Stimulated activated CD8-positive, alpha-beta memory T cell treated with anti-CD3 and anti-CD28 coated beads, Interleukin-2, amount 100 ng/mL, for 1 hour (primary cell): ENCODE data around the gene PLD5.
"Not testable (repeated sequence)": the region's sequence is repeated elsewhere in the genome, so short reads cannot be mapped to it uniquely, and the experiment has no call there.

Source experiments
- DNase-seq, 2 donors: peaks; one replicate each; pipeline ENCODE4 v3.0.0-alpha.2; 2020; ENCODE audit warnings: low read depth in 2 of 2

PLD5 gene

DNA sequence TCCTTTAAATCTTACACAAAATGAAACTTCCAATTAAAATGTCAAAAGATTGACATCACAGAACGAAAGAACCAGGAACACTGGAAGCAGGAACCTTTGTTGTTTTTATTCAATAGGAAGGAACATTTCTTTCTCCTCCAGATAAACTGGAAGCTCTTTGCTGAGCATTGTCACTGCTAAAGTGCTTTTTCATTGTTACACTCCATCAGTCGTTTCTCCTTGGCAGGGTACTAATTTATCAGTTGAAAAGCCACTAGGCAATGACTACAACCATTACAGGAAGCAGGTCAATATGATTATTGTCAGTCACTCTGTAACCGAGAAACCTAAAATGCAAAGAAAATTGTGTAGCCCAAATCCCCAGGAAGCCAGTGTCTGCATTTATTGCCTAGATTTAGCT lies 362.4 kb downstream of the PLD5 start:
- no peak for DNase-seq

DNA sequence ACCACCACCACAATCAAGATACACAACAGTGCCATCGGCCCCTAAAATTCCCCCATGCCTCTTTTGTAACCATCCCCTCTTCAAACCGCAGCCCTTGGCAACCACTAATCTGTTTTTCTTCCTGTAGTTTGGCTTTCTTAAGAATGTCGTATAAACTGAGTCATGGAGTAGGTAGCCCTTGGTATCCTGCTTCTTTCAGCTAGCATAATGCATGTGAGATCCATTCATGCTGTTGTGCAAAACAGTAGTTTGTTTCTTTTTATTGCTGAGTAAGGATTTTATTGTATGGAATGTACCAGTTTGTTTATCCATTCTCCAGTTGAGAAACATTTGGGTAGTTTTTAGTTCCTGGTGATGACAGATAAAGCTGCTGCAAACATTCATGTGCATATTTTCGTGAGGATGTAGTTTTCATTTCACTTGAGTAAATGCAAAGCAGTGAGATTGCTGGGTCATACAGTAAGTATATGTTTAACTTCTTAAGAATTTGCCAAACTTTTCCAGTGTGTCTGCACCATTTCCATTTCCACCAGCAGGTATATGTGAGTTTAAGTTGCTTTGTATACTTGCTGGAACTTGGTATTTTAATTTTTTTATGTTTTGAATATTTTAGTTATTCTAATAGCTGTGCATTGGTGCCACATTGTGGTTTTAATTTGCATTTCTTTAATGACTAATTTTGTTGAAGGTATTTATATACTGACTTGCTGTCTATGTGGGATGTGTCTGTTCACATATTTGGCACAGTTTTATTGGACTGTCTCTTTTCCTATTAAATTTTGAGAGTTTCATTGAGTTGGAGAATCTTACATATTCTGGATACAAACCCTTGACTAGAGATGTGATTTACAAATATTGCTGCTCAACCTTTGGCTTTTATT lies 377.2 kb downstream of the PLD5 start:
- DNase-seq, result no peak

DNA sequence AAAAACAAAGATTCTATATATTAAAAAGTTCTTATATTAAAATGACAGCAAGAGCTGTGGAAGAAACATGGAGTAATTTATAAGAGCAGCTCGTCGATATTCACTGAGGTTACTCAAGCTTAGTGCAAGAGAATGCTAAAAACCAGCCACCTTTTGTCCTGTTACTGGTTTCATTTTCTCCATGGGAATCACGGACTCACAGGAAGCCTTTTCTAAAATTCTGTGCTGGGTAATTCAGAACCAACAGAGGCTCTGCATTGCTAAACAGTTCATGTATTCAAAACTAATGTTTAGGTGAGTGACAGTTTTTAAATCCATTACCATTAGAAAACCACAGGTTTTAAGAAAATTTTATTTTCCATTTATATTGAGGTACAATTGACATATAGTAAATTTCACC lies 377.8 kb downstream of the PLD5 start:
- DNase-seq, result no peak

DNA sequence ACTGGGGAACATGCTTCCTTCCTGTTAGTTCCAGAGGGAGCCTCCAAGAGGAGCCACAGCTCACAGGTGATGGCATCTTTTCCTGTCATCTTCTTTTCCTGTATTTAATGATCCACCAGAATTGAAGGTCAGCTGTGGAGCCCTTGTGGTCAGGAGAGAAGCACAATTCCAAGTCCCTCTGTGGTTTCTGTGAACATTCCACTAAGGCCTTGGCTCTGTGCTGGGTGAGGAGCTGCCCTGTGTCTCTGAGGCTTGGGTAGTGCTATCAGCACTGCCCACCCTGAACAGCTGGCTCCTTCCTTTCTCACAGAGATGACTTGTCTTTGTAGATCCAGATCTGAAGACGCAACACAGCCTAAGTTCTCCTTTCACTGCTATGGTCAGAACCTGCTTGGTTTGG lies 383.7 kb downstream of the PLD5 start:
- no peak for DNase-seq

DNA sequence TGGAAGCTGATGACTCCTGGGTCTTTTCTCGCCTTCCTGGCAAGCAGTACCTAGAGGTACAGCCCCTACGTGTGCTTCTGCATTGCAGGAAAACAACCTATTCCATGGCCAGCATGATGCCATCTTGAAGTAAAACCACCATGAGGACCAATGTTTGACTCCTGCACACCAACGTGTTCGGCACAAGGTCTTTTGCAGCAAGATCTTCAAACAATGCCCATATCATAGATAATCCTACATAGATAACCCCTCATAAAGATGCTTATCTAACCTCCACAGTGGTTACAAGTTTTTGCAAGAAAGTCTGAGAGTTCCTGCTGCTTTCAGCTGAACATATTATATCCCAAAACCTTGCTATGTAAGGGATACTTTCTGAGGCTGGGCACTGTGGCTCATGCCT lies 384.5 kb downstream of the PLD5 start:
- no peak for DNase-seq

DNA sequence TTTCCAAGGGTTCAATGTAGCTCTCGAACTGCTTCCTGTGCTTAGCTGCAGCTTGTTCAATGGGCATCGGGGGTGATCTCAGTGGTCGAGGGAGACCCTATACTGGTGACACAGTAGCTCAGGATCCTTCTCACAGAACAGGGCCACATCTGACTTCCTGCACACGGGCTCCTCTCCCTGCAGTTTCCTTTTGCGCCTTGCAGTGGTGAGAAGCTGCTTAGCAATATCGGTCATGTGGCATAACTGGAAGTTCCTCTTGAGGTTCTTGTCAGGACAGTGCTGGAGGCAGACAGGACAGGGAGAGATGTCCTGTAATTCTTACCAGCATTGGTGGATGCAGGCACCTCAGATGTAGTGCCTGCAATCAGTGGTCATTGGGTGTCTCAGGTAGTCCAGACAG lies 385.1 kb downstream of the PLD5 start:
- DNase-seq, result no peak

DNA sequence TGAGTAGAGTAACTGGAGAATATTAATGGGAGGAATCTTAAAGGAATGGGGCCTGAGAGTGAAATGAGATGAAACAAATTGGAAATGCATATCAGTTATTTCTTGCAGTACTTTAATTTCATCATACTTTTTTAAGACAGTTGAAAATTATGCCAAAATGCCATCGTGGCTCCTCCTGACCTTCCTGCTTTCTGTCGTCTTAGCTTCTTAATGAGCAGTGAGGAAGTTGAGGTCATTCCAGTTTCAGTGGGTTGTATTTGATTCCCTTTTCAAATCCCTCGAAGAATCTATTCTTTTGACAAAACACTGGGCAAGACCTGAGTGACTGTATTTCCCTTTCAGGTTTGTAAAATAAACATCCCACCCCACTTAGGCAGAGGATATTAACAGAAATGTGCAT lies 390.7 kb downstream of the PLD5 start:
- no peak for DNase-seq

DNA sequence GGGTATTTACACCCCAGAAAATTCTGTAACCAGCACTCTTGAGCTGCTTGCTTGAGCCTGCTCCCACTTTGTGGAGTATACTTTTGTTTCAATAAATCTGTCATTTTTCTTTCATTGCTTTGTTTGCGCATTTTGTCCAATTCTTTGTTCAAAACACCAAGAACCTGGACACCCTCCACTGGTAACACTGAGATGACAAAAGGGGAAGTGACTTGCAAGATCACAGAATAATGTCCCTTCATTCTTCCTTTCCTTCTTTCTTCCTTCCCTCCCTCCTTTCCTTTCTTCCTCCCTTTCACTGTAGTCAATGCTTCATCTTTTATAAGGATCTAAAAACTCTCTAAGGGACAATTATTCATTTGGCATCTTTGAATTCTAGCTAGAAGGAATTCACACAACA lies 391.1 kb downstream of the PLD5 start:
- no peak for DNase-seq

DNA sequence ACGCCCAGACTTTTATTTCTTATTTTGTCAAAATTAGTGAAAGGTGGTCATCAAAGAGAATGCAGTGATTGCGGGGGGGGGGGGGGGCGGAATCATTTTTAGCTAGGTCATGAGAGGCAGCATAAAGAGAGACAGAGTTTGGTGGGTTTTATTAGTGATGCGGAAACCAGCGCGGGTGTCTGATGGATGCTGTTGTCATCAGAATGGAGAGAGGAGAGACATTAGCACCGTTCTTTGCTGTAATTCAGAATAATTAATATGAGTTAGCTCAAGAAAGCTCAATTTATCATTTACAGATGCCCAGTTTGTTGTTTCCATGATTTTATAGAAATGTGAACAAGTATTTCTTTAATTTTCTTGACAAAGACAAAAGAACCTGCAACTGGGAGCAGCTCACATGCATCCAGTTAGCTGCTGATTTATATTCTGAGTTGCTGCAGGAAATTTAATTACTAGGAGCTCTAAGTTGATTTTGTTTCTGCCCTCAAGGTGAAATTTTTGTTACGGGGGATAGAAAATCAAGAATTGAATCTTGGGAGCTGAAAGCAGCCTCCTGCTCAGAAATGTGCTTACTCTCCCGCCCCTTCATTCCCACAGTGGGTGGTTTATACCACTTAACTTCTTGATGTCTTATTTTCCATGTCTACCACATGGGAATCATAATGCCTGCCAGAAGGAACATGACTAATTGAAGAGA lies 392.2 kb downstream of the PLD5 start:
- no peak for DNase-seq

DNA sequence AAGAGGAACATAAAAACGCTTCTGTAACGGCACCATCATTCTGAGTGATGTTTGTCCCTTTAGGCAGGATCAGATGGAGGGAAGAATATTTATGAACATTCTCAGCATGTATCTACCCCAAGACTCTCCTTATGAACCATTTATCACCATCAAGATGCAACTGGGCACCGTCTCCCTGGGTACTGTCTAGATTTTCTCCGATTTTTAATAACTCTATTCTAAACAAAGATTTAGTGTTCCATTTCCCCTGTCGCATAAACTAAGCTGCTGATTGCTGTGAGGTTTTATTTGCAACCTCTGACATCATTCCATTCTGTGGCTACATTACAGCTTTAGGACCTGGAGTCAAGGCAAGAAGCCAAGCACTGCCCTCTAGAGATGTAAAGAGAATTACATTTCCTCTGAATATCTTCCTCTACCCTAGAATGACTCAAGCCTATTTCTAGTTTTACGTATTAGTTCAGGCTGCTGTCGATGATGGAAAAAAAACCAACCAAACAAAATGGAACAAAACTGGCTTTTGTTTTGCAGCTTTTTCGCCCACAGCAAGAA lies 395.5 kb downstream of the PLD5 start:
- DNase-seq, result no peak

DNA sequence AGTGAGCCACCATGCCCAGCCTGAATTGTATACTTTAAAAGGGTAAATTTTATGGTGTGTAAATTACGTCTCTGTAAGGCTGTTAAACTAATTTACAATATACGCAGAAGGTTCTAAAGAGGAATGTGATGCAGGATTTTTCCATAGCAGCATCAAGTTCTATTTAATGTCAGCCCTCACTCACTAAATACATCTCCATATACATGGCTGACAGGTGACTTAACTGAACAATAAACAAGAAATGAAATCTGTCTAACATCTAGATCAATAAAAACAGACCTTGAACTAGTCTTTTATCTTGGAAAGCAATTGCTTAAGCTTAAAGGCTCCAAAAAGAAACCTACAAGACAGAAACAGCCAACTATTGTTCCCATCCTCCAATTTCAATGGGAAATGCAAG lies 404.1 kb downstream of the PLD5 start:
- DNase-seq, result no peak

DNA sequence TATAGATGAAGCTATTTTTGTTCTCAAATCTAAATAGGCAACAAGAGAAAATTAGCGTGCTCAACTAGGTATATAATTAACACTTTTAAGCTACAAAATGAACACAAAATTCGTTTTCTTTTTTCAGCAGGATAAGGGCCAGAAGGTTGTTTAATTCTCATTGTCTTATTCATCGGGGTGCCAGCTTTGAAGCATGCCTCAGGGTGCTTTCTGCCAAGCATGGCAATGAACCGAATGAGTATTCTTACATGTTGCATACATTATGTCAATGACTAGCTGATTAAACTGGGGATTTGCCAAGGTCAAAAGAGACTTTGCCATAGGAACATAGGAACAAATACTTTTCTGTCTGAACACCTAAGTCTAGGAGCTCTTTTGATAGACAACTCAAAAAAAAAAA lies 423.6 kb downstream of the PLD5 start:
- no peak for DNase-seq

DNA sequence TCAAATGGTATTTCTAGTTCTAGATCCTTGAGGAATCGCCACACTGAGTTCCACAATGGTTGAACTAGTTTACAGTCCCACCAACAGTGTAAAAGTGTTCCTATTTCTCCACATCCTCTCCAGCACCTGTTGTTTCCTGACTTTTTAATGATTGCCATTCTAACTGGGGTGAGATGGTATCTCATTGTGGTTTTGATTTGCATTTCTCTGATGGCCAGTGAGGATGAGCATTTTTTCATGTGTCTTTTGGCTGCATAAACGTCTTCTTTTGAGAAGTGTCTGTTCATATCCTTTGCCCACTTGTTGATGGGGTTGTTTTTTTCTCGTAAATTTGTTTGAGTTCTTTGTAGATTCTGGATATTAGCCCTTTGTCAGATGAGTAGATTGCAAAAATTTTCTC lies 427.2 kb downstream of the PLD5 start:
- not testable (repeated sequence) for DNase-seq

DNA sequence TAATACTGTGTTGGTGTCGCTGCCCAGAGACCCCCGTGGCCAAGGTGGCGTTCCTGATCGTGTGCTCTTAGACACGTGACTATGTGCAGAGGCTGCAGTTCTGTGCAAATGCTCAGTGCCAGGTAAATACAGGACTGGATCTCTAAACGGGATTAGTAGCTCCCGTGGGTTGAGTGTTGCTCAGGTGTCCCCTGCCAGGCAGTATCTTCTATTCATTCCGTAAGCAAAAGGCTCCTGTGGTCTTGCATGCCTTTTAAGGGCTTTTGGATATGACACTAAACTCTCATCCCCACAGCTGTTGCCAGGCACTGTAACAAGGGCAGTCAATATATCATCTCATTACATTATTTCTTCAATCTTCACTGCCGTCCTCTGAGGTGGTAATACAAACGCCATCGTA lies 431.4 kb downstream of the PLD5 start:
- no peak for DNase-seq

DNA sequence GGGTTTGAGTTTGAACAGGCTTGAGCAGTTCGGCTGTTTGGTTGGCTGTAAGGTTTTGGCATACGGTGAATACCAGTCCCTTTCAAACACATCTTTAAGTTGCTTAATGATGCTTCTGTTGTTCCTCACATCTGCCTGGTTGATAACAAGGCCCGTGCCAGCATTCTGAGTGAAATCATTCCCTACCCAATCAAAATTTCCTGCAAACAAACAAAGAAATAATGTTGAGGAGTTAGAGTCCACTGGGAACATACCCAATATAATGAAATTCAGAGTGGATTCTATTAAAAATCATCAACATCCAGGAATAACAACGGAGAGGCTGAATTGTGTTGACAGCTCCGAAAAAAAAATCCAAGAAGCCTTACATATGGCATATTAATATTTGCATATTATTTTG lies 434.6 kb downstream of the PLD5 start:
- no peak for DNase-seq

DNA sequence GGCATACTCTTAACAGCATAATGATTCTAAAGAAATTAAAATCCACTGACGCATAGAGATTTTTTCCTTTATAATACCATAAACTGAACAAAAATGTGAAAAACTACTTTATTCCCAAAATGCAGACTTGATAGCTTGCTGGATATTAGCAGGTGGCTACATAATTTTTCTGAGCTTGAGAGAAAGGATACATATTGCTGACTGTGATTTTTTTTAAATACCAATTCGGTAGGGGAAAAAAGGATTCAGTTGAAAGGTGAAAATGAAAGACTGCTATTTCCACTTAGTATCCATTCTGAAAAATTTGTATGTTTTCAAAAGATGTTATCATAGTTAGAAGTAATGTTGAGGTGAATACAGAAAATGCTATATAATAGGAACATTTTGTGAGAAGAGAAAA lies 435.6 kb downstream of the PLD5 start:
- DNase-seq, result no peak

DNA sequence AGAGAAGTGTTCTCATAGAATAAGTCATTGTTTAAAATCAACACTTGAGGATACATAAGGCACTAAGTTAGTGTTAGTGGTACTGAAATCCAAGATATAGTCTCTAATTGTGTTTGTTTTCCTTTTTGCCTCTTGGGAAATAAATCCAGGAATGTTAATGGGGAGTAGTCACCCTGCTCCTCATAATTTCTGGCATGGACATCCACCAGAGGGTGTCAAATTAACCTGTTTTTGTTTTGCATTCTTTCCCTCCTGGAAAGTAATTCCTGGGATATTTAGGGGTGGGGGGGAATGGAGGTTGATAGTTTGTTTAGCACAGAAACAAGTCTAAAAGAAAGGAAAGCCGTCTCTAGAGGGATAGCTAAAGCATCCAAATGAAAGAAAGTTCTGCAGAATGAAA lies 437.8 kb downstream of the PLD5 start:
- no peak for DNase-seq

DNA sequence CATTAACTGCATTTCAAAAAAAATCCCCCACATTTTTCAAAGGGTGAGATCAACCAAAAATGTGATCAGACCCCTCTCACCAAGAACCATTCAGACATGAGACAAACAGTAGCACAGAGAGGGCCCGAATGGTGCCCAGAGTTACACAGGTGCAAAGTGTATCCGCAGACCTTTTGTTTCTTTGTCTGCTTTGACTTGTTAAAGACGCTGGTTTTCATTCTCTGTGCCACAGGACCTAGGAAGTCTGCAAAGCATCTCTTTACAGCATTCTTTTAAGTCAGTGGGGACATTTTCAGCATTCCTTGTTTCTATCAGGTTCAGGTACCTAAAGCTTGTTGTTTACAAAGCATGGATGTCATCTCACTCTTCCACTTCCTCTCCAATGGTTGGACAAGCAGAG lies 438.4 kb downstream of the PLD5 start:
- DNase-seq, result no peak

DNA sequence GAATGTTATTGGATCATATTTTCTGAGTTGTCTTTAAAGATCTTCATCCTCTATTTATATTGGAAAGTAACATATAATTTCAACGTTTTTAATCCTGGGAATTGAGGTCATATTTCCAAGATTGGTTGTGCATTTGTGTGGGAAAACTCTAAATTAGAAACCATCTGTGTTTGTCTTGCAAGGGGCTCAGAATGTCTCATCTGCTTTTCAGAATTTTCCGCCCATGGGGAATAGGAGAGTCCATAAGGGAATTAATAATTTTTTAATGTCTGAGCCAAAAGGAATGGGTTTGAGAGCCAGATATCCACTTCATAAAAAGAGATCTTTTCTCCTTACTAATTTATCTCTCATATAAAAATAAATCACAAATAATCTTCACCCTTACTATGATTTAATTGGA lies 440.8 kb downstream of the PLD5 start:
- DNase-seq, result no peak

DNA sequence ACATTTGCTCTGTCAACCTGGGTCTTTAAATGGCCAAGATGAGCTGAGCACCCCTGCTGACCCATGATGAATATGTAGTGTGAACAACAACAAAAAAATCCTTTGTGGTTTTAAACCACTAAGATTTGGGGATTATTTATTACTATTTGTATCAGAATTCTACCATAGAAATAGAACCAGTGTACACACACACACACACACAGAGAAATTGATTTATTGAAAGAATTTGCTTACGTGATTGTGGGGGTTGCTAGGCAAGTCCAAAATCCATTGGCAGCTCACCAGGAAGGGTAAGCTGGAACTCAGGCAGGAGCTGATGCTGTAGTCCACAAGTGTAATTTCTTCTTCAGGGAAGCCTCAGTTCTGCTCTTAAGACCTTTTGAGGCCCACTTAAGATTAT lies 443.1 kb downstream of the PLD5 start:
- no peak for DNase-seq

DNA sequence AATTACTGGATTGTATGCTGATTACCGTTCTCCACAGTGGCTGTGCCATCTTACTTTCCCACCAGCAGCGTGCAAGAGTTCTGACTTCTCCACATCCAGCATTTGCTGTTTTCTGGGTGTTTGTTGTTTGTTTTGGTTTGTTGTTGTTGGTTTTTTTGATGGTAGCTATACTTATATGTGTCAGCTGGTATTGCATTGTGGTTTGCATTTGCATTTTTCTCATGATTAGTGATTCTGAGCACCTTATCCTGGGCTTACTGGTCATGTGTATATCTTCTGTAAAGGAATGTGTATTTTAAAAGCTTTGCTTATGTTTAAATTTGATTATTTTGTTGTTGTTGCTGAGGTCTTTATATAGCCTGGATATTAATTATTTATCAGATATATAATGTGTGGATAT lies 458.7 kb downstream of the PLD5 start:
- DNase-seq, result no peak

DNA sequence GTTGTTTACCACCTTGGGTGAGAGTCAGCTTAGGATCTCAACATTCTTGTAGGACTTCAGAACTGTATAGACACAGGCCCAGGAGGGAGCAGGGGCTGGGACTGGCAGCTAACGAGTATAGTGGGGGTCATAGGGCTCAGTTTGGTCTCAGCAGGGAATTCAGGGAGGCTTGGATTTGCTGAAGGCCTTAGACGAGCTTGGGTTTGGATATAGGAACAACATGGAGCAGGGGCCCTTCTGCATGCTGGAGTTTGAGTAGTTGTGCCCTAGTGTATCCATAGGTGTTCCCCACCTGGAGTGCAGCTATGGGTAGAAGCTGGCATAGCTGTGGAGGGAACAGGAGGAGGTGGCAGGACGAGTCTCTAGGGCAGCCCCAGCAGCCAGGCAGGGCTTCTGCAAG lies 462.2 kb downstream of the PLD5 start:
- no peak for DNase-seq

DNA sequence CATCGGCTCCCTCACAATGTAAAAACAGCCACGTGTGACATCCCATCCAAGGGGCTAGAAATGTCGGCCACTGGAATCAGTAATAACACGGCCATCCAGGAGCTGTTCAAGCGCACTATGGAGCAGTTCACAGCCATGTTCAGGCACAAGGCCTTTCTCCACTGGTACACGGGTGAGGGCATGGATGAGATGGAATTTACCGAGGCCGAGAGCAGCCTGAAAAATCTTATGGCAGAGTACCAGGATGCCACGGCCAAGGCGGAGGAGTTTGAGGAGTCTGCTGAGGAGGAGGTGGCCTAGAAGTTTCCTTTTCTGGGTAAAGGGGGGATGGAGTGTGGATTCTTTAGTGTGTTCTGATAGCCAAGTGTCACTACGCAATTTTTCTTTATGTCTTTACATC lies 464.5 kb downstream of the PLD5 start:
- no peak for DNase-seq
